Stimulated activated naive CD4-positive, alpha-beta T cell treated with Interleukin-2 at 50 U/mL for 16 hours (primary cell): ENCODE measurements around the gene RBM19.

Experiments
- DNase-seq: peaks from one replicate; lab custom pipeline; 2025; lab: John Stamatoyannopoulos, UW

RBM19 gene

GRCh38 chr12:113857371-113857770 lies 108.8 kb downstream of the RBM19 start:
- DNase-seq: no peak

- DNase-seq: no peak
Measured at GRCh38 chr12:113855998-113856397, 110.1 kb downstream of the RBM19 start.

GRCh38 chr12:113854385-113855142 lies 111.6 kb downstream of the RBM19 start:
- no peak for DNase-seq

- DNase-seq: no peak
Measured at GRCh38 chr12:113853491-113853890, 112.6 kb downstream of the RBM19 start.

- no peak for DNase-seq
Measured at GRCh38 chr12:113852695-113853490, 113.2 kb downstream of the RBM19 start.

- no peak for DNase-seq
Measured at GRCh38 chr12:113852264-113852663, 113.9 kb downstream of the RBM19 start.

GRCh38 chr12:113850309-113851056 lies 115.6 kb downstream of the RBM19 start:
- DNase-seq: no peak

GRCh38 chr12:113847856-113848255 lies 118.3 kb downstream of the RBM19 start:
- no peak for DNase-seq

GRCh38 chr12:113846883-113847755 lies 119.0 kb downstream of the RBM19 start:
- DNase-seq: no peak

- DNase-seq: no peak
Measured at GRCh38 chr12:113845900-113846674, 120.0 kb downstream of the RBM19 start.

GRCh38 chr12:113844495-113845210 lies 121.5 kb downstream of the RBM19 start:
- DNase-seq: no peak

- no peak for DNase-seq
Measured at GRCh38 chr12:113842699-113843098, 123.4 kb downstream of the RBM19 start.

- DNase-seq: no peak
Measured at GRCh38 chr12:113841786-113842185, 124.3 kb downstream of the RBM19 start.

- no peak for DNase-seq
Measured at GRCh38 chr12:113840401-113841042, 125.6 kb downstream of the RBM19 start.

GRCh38 chr12:113838896-113839295 lies 127.2 kb downstream of the RBM19 start:
- no peak for DNase-seq

- no peak for DNase-seq
Measured at GRCh38 chr12:113837528-113838296, 128.4 kb downstream of the RBM19 start.

GRCh38 chr12:113837084-113837483 lies 129.0 kb downstream of the RBM19 start:
- DNase-seq: no peak

- DNase-seq: no peak
Measured at GRCh38 chr12:113835896-113836295, 130.2 kb downstream of the RBM19 start.

GRCh38 chr12:113835433-113835832 lies 130.7 kb downstream of the RBM19 start:
- DNase-seq: no peak
